ENCODE results near the gene ATXN7L1. TPM values are rescaled to one million over a fixed set of nuclear protein-coding genes. Genes with fewer than 3 reads are reported as not detected.

The ATXN7L1 gene
- total RNA-seq, 1 experiment from 2014 or later, result 14.6 TPM

DNA sequence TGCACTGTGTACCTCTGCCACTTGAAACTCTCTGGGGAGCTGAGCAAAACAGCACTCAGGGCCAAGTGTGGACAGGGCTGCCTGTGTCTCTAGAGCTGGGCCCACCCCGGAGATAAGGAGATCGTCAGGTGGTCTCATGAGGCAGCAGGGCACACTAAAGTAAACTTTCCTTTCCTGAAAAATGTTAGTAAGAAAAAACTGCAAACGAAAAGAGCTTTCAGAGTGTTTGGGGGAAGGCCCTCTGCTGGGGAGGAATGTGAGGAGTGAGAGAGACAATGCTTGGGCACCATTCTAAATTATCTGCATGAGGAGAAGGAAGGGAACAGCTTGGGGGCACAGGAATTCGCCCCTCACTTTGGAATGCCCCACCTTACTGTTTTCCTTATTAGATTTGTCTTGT lies 127.7 kb downstream of the ATXN7L1 start:
- TF ChIP-seq, protein P1, sequence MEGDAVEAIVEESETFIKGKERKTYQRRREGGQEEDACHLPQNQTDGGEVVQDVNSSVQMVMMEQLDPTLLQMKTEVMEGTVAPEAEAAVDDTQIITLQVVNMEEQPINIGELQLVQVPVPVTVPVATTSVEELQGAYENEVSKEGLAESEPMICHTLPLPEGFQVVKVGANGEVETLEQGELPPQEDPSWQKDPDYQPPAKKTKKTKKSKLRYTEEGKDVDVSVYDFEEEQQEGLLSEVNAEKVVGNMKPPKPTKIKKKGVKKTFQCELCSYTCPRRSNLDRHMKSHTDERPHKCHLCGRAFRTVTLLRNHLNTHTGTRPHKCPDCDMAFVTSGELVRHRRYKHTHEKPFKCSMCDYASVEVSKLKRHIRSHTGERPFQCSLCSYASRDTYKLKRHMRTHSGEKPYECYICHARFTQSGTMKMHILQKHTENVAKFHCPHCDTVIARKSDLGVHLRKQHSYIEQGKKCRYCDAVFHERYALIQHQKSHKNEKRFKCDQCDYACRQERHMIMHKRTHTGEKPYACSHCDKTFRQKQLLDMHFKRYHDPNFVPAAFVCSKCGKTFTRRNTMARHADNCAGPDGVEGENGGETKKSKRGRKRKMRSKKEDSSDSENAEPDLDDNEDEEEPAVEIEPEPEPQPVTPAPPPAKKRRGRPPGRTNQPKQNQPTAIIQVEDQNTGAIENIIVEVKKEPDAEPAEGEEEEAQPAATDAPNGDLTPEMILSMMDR (conservative IDR thresholded peaks at IDR 0.05), result no peak
- no peak for TF ChIP-seq EZH2 (IDR thresholded peaks at IDR 0.05; ENCODE audit: low read depth)
- Histone ChIP-seq H3K4me3 (no peak overlapping the region), H3K9me3 (ENCODE audit: insufficient read depth, low read depth) (no peaks in the 10 kb centered on the region), H3K9me2 (ENCODE audit: insufficient read depth) (no peaks in the 10 kb centered on the region), H3F3A (ENCODE audit: insufficient read depth, low read depth) (no peaks in the 10 kb centered on the region), H3K27me3 (ENCODE audit: insufficient read depth, low read depth) (no peaks in the 10 kb centered on the region), H3K4me2 (no peak overlapping the region), H2AFZ (no peak overlapping the region), H4K20me1 (ENCODE audit: insufficient read depth) (no peaks in the 10 kb centered on the region), H3K36me3 (ENCODE audit: low read depth) (no peaks in the 10 kb centered on the region), H3K27ac (no peak overlapping the region), H3K4me1 (replicated peaks; ENCODE audit: insufficient read depth) (no peaks in the 10 kb centered on the region), H3K79me2 (ENCODE audit: low read depth) (no peaks in the 10 kb centered on the region)
- BruUV-seq (replicated peaks), result no TSS peak
- POLR2A ChIA-PET (ENCODE audit: unreplicated experiment), result no interaction called here
- no peak for DNase-seq
- intact Hi-C loops (cut with micrococcal nuclease; ENCODE audit: unreplicated experiment), result no loop called here
- CTCF ChIA-PET, result interaction anchor here (0.6 kb wide), 1 partner anchor 94 kb away, joined by 3 read pairs; no protein-coding TSS in a partner anchor

DNA sequence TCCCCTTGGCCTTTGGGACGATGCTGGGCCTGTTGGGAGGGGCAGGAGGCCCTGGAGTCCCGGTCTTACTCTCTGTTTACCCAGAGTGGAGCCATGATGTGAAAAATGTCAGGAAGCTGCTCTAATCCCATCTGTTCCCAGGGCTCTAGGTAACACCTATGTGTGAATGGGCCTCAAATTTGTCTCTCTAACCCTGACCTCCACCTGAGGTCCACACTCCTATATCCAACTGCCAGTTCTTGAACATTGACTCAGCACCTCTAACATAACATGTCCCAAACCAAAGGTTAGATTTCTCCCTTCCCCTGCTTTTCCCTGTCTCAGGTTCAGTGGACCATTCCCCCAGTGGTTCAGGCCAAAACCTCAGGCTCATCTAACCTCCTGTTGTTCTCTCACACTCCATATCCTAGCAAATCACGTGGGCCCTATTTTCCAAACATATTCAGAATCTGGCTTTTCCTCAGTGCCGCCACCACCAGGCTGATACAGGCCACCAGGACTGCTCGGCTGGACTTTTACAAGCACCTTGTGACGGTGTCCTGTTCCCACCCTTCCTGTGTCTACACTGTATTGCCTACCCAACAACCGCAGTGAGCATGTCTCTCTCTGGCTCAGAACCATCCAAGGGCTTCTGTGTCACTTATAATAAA lies 130.6 kb downstream of the ATXN7L1 start:
- intact Hi-C loops (cut with micrococcal nuclease; ENCODE audit: unreplicated experiment), result no loop called here
- no peaks in the 10 kb centered on the region for H3K9me3 ChIP-seq (ENCODE audit: insufficient read depth, low read depth)
- CTCF ChIA-PET, result no interaction called here
- TF ChIP-seq, protein P1 (conservative IDR thresholded peaks at IDR 0.05), result no peak
- TF ChIP-seq EZH2 (IDR thresholded peaks at IDR 0.05; ENCODE audit: low read depth), result no peak
- H3K4me1 ChIP-seq (replicated peaks; ENCODE audit: insufficient read depth), result no peaks in the 10 kb centered on the region
- H4K20me1 ChIP-seq (ENCODE audit: insufficient read depth), result no peaks in the 10 kb centered on the region
- H3K4me3 ChIP-seq, result no peak overlapping the region
- H3K27me3 ChIP-seq (ENCODE audit: insufficient read depth, low read depth), result no peaks in the 10 kb centered on the region
- no peaks in the 10 kb centered on the region for H3K79me2 ChIP-seq (ENCODE audit: low read depth)
- BruUV-seq (replicated peaks), result no TSS peak
- POLR2A ChIA-PET (ENCODE audit: unreplicated experiment), result interaction anchor here (0.7 kb wide), 1 partner anchor 157 kb away, joined by 5 read pairs; no protein-coding TSS in a partner anchor
- no peak overlapping the region for H3K4me2 ChIP-seq
- no peak overlapping the region for H3K27ac ChIP-seq
- no peaks in the 10 kb centered on the region for H3K9me2 ChIP-seq (ENCODE audit: insufficient read depth)
- H3F3A ChIP-seq (ENCODE audit: insufficient read depth, low read depth), result no peaks in the 10 kb centered on the region
- no peak for DNase-seq
- no peaks in the 10 kb centered on the region for H3K36me3 ChIP-seq (ENCODE audit: low read depth)
- no peak overlapping the region for H2AFZ ChIP-seq

DNA sequence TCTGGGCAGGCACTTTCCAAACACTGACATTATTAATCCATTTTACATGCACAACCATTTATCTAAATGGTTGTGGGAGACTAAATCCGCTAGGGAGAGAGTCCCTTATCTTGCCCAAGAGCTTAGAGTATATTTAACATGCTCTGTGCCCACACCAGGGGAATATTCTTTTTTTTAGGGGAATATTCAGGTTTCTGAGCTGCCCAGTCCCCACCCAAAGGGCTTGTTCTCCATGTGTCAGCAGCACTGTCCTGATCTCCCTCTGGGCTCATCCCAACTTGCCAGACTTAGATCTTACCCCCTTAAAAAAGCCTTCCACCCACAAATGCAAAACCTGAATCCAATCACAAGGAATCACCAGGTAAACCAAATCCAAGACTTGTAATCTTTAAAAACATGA lies 132.1 kb downstream of the ATXN7L1 start:
- H4K20me1 ChIP-seq (ENCODE audit: insufficient read depth), result no peaks in the 10 kb centered on the region
- no peaks in the 10 kb centered on the region for H3K9me2 ChIP-seq (ENCODE audit: insufficient read depth)
- no peaks in the 10 kb centered on the region for H3F3A ChIP-seq (ENCODE audit: insufficient read depth, low read depth)
- no peaks in the 10 kb centered on the region for H3K36me3 ChIP-seq (ENCODE audit: low read depth)
- DNase-seq, result no peak
- H3K27me3 ChIP-seq (ENCODE audit: insufficient read depth, low read depth), result no peaks in the 10 kb centered on the region
- H3K4me1 ChIP-seq (replicated peaks; ENCODE audit: insufficient read depth), result peaks cover 3% of the 10 kb centered on the region; the same call in 1 of the 2 replicates
- no peak overlapping the region for H2AFZ ChIP-seq
- H3K4me2 ChIP-seq, result no peak overlapping the region
- no peak overlapping the region for H3K4me3 ChIP-seq
- intact Hi-C loops (cut with micrococcal nuclease; ENCODE audit: unreplicated experiment), result no loop called here
- no TSS peak for BruUV-seq (replicated peaks)
- no peak overlapping the region for H3K27ac ChIP-seq
- TF ChIP-seq EZH2 (IDR thresholded peaks at IDR 0.05; ENCODE audit: low read depth), result no peak
- TF ChIP-seq, protein P1 (conservative IDR thresholded peaks at IDR 0.05), result no peak
- CTCF ChIA-PET, result no interaction called here
- POLR2A ChIA-PET (ENCODE audit: unreplicated experiment), result no interaction called here
- H3K9me3 ChIP-seq (ENCODE audit: insufficient read depth, low read depth), result no peaks in the 10 kb centered on the region
- no peaks in the 10 kb centered on the region for H3K79me2 ChIP-seq (ENCODE audit: low read depth)
